ENCODE measurements around the gene SPRING1. TPM values are rescaled to one million over a fixed set of nuclear protein-coding genes. Genes with fewer than 3 reads are reported as not detected.

SPRING1 gene
- total and polyA plus RNA-seq, 2 of the 13 experiments (the other 11 are each of a cell fraction or from before 2014, with no cell fraction given), result 20.0 to 51.8 TPM

DNA sequence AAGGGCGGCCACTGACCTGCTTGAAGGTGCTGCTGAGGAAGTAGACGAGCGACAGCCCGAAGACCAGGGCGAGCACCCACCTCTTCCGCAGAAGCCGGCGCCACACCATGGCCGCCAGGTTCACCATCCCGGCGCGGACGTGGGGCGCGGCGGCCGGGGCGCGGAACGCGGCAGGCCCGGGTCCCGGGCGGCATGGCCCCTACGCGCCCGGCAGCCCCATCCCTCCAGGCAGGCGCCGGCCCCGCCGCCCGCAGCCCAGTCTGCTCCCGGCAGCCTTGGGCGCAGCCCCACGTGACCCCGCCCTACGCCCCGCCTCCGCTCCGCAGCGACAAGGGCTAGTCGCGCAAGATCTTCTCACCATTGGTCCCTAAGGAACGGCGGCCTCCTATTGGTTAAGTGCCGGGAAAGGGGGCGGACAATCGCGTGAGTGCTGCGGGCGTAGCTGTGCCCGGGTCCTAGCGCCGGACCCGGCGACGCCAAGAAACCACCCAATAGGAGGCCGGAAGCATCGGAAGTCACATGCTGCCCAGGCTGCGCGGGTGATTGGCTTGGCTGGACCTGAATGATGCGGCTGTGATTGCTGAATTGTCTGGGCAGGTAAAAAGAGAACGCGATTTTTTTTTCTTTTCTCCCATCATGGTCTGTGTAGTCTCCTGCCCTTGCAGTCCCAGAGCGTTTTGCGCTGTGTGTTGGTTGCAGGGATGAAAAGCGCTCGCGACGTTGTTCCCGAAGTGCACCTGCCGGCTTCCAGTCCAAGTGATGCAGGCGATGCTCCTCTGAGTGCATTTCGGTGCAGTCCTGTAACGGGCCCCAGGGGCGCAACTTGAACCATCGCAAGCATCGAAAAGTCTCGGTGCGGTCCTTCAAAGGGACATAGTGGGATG lies at the start of gene SPRING1, which contains the start of gene RNFT2 (continued):
- TF ChIP-seq ZNF430 (CRISPR knock-in tag; IDR thresholded peaks at IDR 0.05) (peak; percentile 82), FIP1L1 (IDR thresholded peaks at IDR 0.05; ENCODE audit: borderline replicate concordance, insufficient read depth, low read depth, low read length) (no peak), ZNF441 (CRISPR knock-in tag; IDR thresholded peaks at IDR 0.05; ENCODE audit: borderline replicate concordance) (peak; percentile 42; the same call in 1 of the 2 replicates), TEAD3 (CRISPR knock-in tag; optimal IDR thresholded peaks at IDR 0.05; ENCODE audit: borderline replicate concordance) (peak; percentile 58), ZMYM3 (CRISPR knock-in tag; IDR thresholded peaks at IDR 0.05) (peak; percentile 54; the same call in 1 of the 2 replicates), RXRA (CRISPR knock-in tag; IDR thresholded peaks at IDR 0.05) (peak; percentile 57), TBX3 (IDR thresholded peaks at IDR 0.05; ENCODE audit: borderline replicate concordance) (peak; percentile 82; the same call in 1 of the 2 replicates), MXD1 (CRISPR knock-in tag; IDR thresholded peaks at IDR 0.05) (no peak), ZNF558 (CRISPR knock-in tag; IDR thresholded peaks at IDR 0.05; ENCODE audit: borderline replicate concordance) (no peak), ZNF790 (CRISPR knock-in tag; IDR thresholded peaks at IDR 0.05; ENCODE audit: borderline replicate concordance) (no peak; the same call in 1 of the 2 replicates), RARG (CRISPR knock-in tag; IDR thresholded peaks at IDR 0.05; ENCODE audit: low read depth) (no peak), ZNF652 (CRISPR knock-in tag; IDR thresholded peaks at IDR 0.05; ENCODE audit: borderline replicate concordance, low read depth) (no peak), ZFP91 (CRISPR knock-in tag; IDR thresholded peaks at IDR 0.05; ENCODE audit: borderline replicate concordance) (peak; percentile 51; the same call in 1 of the 2 replicates), ZNF713 (CRISPR knock-in tag; IDR thresholded peaks at IDR 0.05) (no peak), MIXL1 (CRISPR knock-in tag; IDR thresholded peaks at IDR 0.05) (no peak), SRSF1 (optimal IDR thresholded peaks at IDR 0.05; ENCODE audit: low read depth, low read length) (no peak), ZNF382 (CRISPR knock-in tag; IDR thresholded peaks at IDR 0.05; ENCODE audit: borderline replicate concordance) (no peak), GMEB2 (CRISPR knock-in tag; IDR thresholded peaks at IDR 0.05; ENCODE audit: low read depth) (peak; percentile 56), U2AF2 (IDR thresholded peaks at IDR 0.05; ENCODE audit: low read depth, low read length) (no peak), NBN (conservative IDR thresholded peaks at IDR 0.05) (no peak), EED (CRISPR knock-in tag; IDR thresholded peaks at IDR 0.05) (no peak), RORA (CRISPR knock-in tag; IDR thresholded peaks at IDR 0.05) (no peak)
- TF ChIP-seq, protein P1, sequence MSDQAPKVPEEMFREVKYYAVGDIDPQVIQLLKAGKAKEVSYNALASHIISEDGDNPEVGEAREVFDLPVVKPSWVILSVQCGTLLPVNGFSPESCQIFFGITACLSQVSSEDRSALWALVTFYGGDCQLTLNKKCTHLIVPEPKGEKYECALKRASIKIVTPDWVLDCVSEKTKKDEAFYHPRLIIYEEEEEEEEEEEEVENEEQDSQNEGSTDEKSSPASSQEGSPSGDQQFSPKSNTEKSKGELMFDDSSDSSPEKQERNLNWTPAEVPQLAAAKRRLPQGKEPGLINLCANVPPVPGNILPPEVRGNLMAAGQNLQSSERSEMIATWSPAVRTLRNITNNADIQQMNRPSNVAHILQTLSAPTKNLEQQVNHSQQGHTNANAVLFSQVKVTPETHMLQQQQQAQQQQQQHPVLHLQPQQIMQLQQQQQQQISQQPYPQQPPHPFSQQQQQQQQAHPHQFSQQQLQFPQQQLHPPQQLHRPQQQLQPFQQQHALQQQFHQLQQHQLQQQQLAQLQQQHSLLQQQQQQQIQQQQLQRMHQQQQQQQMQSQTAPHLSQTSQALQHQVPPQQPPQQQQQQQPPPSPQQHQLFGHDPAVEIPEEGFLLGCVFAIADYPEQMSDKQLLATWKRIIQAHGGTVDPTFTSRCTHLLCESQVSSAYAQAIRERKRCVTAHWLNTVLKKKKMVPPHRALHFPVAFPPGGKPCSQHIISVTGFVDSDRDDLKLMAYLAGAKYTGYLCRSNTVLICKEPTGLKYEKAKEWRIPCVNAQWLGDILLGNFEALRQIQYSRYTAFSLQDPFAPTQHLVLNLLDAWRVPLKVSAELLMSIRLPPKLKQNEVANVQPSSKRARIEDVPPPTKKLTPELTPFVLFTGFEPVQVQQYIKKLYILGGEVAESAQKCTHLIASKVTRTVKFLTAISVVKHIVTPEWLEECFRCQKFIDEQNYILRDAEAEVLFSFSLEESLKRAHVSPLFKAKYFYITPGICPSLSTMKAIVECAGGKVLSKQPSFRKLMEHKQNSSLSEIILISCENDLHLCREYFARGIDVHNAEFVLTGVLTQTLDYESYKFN (CRISPR knock-in tag; conservative IDR thresholded peaks at IDR 0.05), result peak; percentile 58

Measured in HepG2 (cell line).